Lower lobe of right lung (tissue), 2 donors: Measurements from ENCODE around the gene SDK1. TPM values are rescaled to one million over a fixed set of nuclear protein-coding genes. Genes with fewer than 3 reads are reported as not detected.

Source experiments
- ATAC-seq, 2 donors: fragments of 200-7000 bp; cut with Tn5 transposase; one replicate each; pipeline ENCODE4 v1.9.1; 2020 to 2022; ENCODE audit warnings: mild to moderate bottlenecking in 2 of 2, moderate library complexity in 2 of 2
- DNase-seq: peaks from one replicate; pipeline ENCODE4 v3.0.0-alpha.2; 2020
- H3K27ac ChIP-seq: fragments of 200-600 bp; one replicate; pipeline ENCODE4 v1.8.0; 2022
- H3K27me3 ChIP-seq: fragments of 200-600 bp; one replicate; pipeline ENCODE4 v1.8.0; 2022; ENCODE audit warnings: low read depth
- H3K36me3 ChIP-seq: fragments of 200-600 bp; one replicate; pipeline ENCODE4 v1.8.0; 2022; ENCODE audit warnings: mild to moderate bottlenecking
- H3K4me1 ChIP-seq: fragments of 200-600 bp; one replicate; pipeline ENCODE4 v1.8.0; 2022
- H3K4me3 ChIP-seq: fragments of 200-600 bp; one replicate; pipeline ENCODE4 v1.8.0; 2022; ENCODE audit warnings: mild to moderate bottlenecking
- H3K9me3 ChIP-seq: fragments of 200-600 bp; one replicate; pipeline ENCODE4 v1.8.0; 2022
- CTCF ChIP-seq: fragments of 200-600 bp; IDR thresholded peaks from one replicate; pipeline ENCODE4 v1.8.0; 2022; ENCODE audit warnings: antibody characterized with exemption, mild to moderate bottlenecking
- intact Hi-C: fragments of 100-400 bp; cut with DNase I; formaldehyde crosslinking; loops from one replicate; pipeline ENCODE4 v1.11.0; 2022
- total RNA-seq: library from RNA; stranded (reverse); fragmentation: NEBNext Ultra II Directional; extraction: Animal tissue kit (Norgen Biotek cat#: 25700); gene quantifications from one replicate; pipeline ENCODE4 v1.2.1, GENCODE V29; 2021
- donor health status: DM: no; HTN: yes; CAD: no; lungs with severe emphysema.

The SDK1 gene
- total RNA-seq, 1 donor from 2014 or later, result 10.0 TPM

- intact Hi-C loops, result no loop called here
- no peak for ATAC-seq
- TF ChIP-seq CTCF, result no peak
Observed at GRCh38 chr7:4023502-4023901, 722.5 kb downstream of the SDK1 start.

GRCh38 chr7:4024133-4024532, 723.1 kb downstream of the SDK1 start:
- ATAC-seq, result no peak
- intact Hi-C loops, result no loop called here

More at GRCh38 chr7:4023502-4023901, 722.5 kb downstream of the SDK1 start:
- Histone ChIP-seq H3K4me1 (no peaks in the 10 kb centered on the region), H3K9me3 (no peaks in the 10 kb centered on the region), H3K27me3 (no peaks in the 10 kb centered on the region), H3K36me3 (no peaks in the 10 kb centered on the region), H3K4me3 (no peak overlapping the region), H3K27ac (no peak overlapping the region)
- DNase-seq, result no peak

GRCh38 chr7:4024806-4025205, 723.8 kb downstream of the SDK1 start:
- Histone ChIP-seq H3K4me1 (no peaks in the 10 kb centered on the region), H3K27ac (no peak overlapping the region), H3K9me3 (no peaks in the 10 kb centered on the region), H3K27me3 (no peaks in the 10 kb centered on the region), H3K36me3 (no peaks in the 10 kb centered on the region), H3K4me3 (no peak overlapping the region)
- no peak for ATAC-seq
- intact Hi-C loops, result no loop called here
- no peak for TF ChIP-seq CTCF
- DNase-seq, result no peak

More at GRCh38 chr7:4024133-4024532, 723.1 kb downstream of the SDK1 start:
- H3K4me1 ChIP-seq, result no peaks in the 10 kb centered on the region
- no peak overlapping the region for H3K27ac ChIP-seq
- H3K4me3 ChIP-seq, result no peak overlapping the region
- no peaks in the 10 kb centered on the region for H3K9me3 ChIP-seq
- H3K36me3 ChIP-seq, result no peaks in the 10 kb centered on the region
- no peak for DNase-seq
- TF ChIP-seq CTCF, result no peak
- H3K27me3 ChIP-seq, result no peaks in the 10 kb centered on the region

GRCh38 chr7:4025210-4025609, 724.2 kb downstream of the SDK1 start:
- ATAC-seq, result no peak
- Histone ChIP-seq H3K4me3 (no peak overlapping the region), H3K36me3 (no peaks in the 10 kb centered on the region), H3K9me3 (no peaks in the 10 kb centered on the region), H3K27ac (no peak overlapping the region), H3K4me1 (no peaks in the 10 kb centered on the region), H3K27me3 (no peaks in the 10 kb centered on the region)
- TF ChIP-seq CTCF, result no peak
- intact Hi-C loops, result no loop called here
- DNase-seq, result no peak

GRCh38 chr7:4025694-4026615, 724.9 kb downstream of the SDK1 start:
- Histone ChIP-seq H3K27ac (no peak overlapping the region), H3K4me3 (no peak overlapping the region), H3K27me3 (no peaks in the 10 kb centered on the region), H3K36me3 (no peaks in the 10 kb centered on the region), H3K9me3 (no peaks in the 10 kb centered on the region), H3K4me1 (no peaks in the 10 kb centered on the region)
- intact Hi-C loops, result no loop called here
- ATAC-seq (no peak), DNase-seq (no peak)
- TF ChIP-seq CTCF, result no peak
